Neural progenitor cell (in vitro differentiated cells): ENCODE measurements around the gene POLR2E.

Experiments
- CTCF ChIP-seq: fragments of 200-600 bp; sonication (generic); IDR thresholded peaks from 2 replicates; pipeline ENCODE4 v1.5.1; 2017; ENCODE audit warnings: antibody characterized with exemption, mild to moderate bottlenecking
- EZH2 ChIP-seq: fragments of 200-600 bp; sonication (generic); IDR thresholded peaks from 2 replicates; pipeline ENCODE4 v1.6.1; 2017; ENCODE audit warnings: antibody characterized with exemption, mild to moderate bottlenecking, moderate library complexity

- TF ChIP-seq CTCF (no peak), EZH2 (no peak)
Measured at GRCh38 chr19:1098177-1099051, 3.2 kb upstream of the POLR2E start.
